Left colon (tissue), 2 donors: ENCODE results near the gene TRIM10. TPM values are rescaled to one million over a fixed set of nuclear protein-coding genes. Genes with fewer than 3 reads are reported as not detected.
"Not testable (repeated sequence)": the region's sequence is repeated elsewhere in the genome, so short reads cannot be mapped to it uniquely, and the experiment has no call there.

Experiments used
- ATAC-seq: fragments of 200-7000 bp; cut with Tn5 transposase; one replicate; pipeline ENCODE4 v1.9.1; 2020; ENCODE audit warnings: mild to moderate bottlenecking, moderate library complexity
- DNase-seq, 2 donors: peaks; one replicate each; pipeline ENCODE4 v3.0.0-alpha.2; 2020
- intact Hi-C, 2 donors: fragments of 100-400 bp; cut with DNase I in 1 of 2; cut with micrococcal nuclease in 1 of 2; formaldehyde crosslinking; loops; one replicate each; pipeline versions ENCODE4 v1.11.2 to v1.14.0; 2022; cut with DNase I, micrococcal nuclease
- total RNA-seq, 2 donors: library from RNA; stranded (reverse); fragmentation: NEBNext Ultra II Directional; extraction: Animal tissue kit (Norgen Biotek cat#: 25700); gene quantifications; one replicate each; pipeline ENCODE4 v1.2.1, GENCODE V29; 2021
- donor health status: DM: no; HTN: no; CAD: no.
- donor health status: DM: yes; HTN: yes; CAD: no.

TRIM10 gene
- total RNA-seq, 2 donors from 2014 or later, result 5.6 to 6.3 TPM

- ATAC-seq (no peak), DNase-seq (no peak)
- intact Hi-C loops, result no loop called here
Measured at GRCh38 chr6:30178837-30179236, 17.8 kb upstream of the TRIM10 start.

GRCh38 chr6:30175765-30176164 lies 14.8 kb upstream of the TRIM10 start:
- intact Hi-C loops, result no loop called here
- no peak for DNase-seq
- ATAC-seq, result no peak

GRCh38 chr6:30172681-30173080 lies 11.7 kb upstream of the TRIM10 start:
- intact Hi-C loops, result no loop called here
- DNase-seq (no peak), ATAC-seq (peak; percentile 4)

GRCh38 chr6:30171677-30172471 lies 10.9 kb upstream of the TRIM10 start:
- ATAC-seq (peak; percentile 30), DNase-seq (no peak)
- intact Hi-C loops, result no loop called here

- intact Hi-C loops, result no loop called here
- DNase-seq, result no peak
- peak; percentile 71 for ATAC-seq
Measured at GRCh38 chr6:30169658-30170614, 8.9 kb upstream of the TRIM10 start.

- DNase-seq (no peak), ATAC-seq (no peak)
- intact Hi-C loops, result no loop called here
Measured at GRCh38 chr6:30168741-30169140, 7.7 kb upstream of the TRIM10 start.

- DNase-seq (no peak), ATAC-seq (no peak)
- intact Hi-C loops, result no loop called here
Measured at GRCh38 chr6:30167101-30167500, 6.1 kb upstream of the TRIM10 start.

GRCh38 chr6:30165238-30165637 lies 4.2 kb upstream of the TRIM10 start:
- ATAC-seq, DNase-seq, intact Hi-C loops: not testable (repeated sequence)

- no peak for ATAC-seq
- intact Hi-C loops, result no loop called here
- DNase-seq, result no peak
Measured at GRCh38 chr6:30164714-30165113, 3.7 kb upstream of the TRIM10 start.

GRCh38 chr6:30163918-30164654 lies 3.1 kb upstream of the TRIM10 start:
- intact Hi-C loops, result no loop called here
- ATAC-seq (peak; percentile 38), DNase-seq (peak in 1 of 2 donors; percentile 23)

GRCh38 chr6:30163090-30163917 lies 2.3 kb upstream of the TRIM10 start, which contains the start of gene TRIM15:
Gene TRIM15, plus strand, starts transcription at chr6:30163546. Its CDS starts 139 bp downstream, at chr6:30163685.
- ATAC-seq (peak; percentile 82), DNase-seq (peak; percentile 91 to 95)
- intact Hi-C loops, result no loop called here

GRCh38 chr6:30162265-30163089 lies 1.5 kb upstream of the TRIM10 start:
- DNase-seq, result peak; percentile 49 to 59
- intact Hi-C loops, result no loop called here
- ATAC-seq, result peak; percentile 44

- ATAC-seq, result no peak
- intact Hi-C loops, result no loop called here
Measured at GRCh38 chr6:30160008-30160784, 815 bp downstream of the TRIM10 start.

GRCh38 chr6:30158475-30159040 lies 2.5 kb downstream of the TRIM10 start:
- DNase-seq (no peak), ATAC-seq (no peak)
- intact Hi-C loops, result no loop called here

More at GRCh38 chr6:30160008-30160784, 815 bp downstream of the TRIM10 start:
- no peak for DNase-seq

- no peak for DNase-seq
- intact Hi-C loops, result no loop called here
- ATAC-seq, result no peak
Measured at GRCh38 chr6:30157999-30158398, 3.0 kb downstream of the TRIM10 start.

GRCh38 chr6:30157581-30157980 lies 3.4 kb downstream of the TRIM10 start:
- ATAC-seq, result no peak
- intact Hi-C loops, result no loop called here

More at GRCh38 chr6:30157581-30157980, 3.4 kb downstream of the TRIM10 start:
- DNase-seq, result no peak
